Right cardiac atrium (tissue), 5 donors: ENCODE data around the gene CARD9. TPM values are rescaled to one million over a fixed set of nuclear protein-coding genes. Genes with fewer than 3 reads are reported as not detected.
A peak's percentile ranks its signal among the peaks of the same experiment; 100 is the strongest.

Experiments
- ATAC-seq, 2 donors: fragments of 200-7000 bp; cut with Tn5 transposase; one replicate each; pipeline versions ENCODE4 v1.8.0 to v1.9.1; 2020; ENCODE audit warnings: moderate library complexity in 2 of 2, mild to moderate bottlenecking in 1 of 2
- DNase-seq, 3 donors: peaks; one replicate each; pipeline ENCODE4 v3.0.0-alpha.2; 2020
- H3K27ac ChIP-seq: one replicate; pipeline ENCODE4 v1.5.1; 2013; ENCODE audit warnings: mild to moderate bottlenecking, low read length, control low read depth, moderate library complexity
- H3K27me3 ChIP-seq: one replicate; pipeline ENCODE4 v1.6.1; 2013; ENCODE audit not compliant: control insufficient read depth, insufficient read depth
- H3K4me1 ChIP-seq: one replicate; pipeline ENCODE4 v1.6.1; 2013; ENCODE audit warnings: low read length; ENCODE audit not compliant: control insufficient read depth, insufficient read depth
- H3K4me3 ChIP-seq: one replicate; pipeline ENCODE4 v1.5.1; 2013; ENCODE audit warnings: low read length, control low read depth
- H3K9me3 ChIP-seq: one replicate; pipeline ENCODE4 v1.6.1; 2013; ENCODE audit warnings: low read length; ENCODE audit not compliant: control insufficient read depth
- WGBS: extraction: QIAGEN DNeasy Blood & Tissue Kit; methylation state at CpG from one replicate; pipeline ENCODE4 v1.1.7; 2013; 5-methylcytosine and 5-hydroxymethylcytosine counted together
- intact Hi-C, 4 donors: fragments of 100-400 bp; cut with DNase I; formaldehyde crosslinking; loops; one replicate each; pipeline versions ENCODE4 v1.11.0 to v1.14.0; 2022 to 2023
- long read RNA-seq, 4 donors: library from polyadenylated mRNA; unstranded; transcript quantifications; one replicate each; pipeline ENCODE4 v2.0.0, GENCODE V29; 2020 to 2021
- polyA plus RNA-seq: library from polyadenylated mRNA; stranded (reverse); fragments of 200-250 nt; gene quantifications from one replicate; pipeline ENCODE4 v1.2.3, GENCODE V29; 2013
- total RNA-seq, 4 donors: library from RNA; stranded (reverse); fragmentation: NEBNext Ultra II Directional; extraction: Animal tissue kit (Norgen Biotek cat#: 25700); gene quantifications; one replicate each; pipeline ENCODE4 v1.2.1, GENCODE V29; 2021
- donor health status: healthy with polysubstance abuse.
- donor health status: DM: no; HTN: yes; CAD: no.
- donor health status: DM: no; HTN: no; CAD: no.
- donor health status: DM: no; HTN: yes; CAD: no; lungs with severe emphysema.
- donor health status: DM: yes; HTN: yes; CAD: no.

The CARD9 gene
- total RNA-seq (1 to 10 TPM in 2 of 4 donors, under 1 TPM in 2; 0.76 to 2.1 (median 1.0) TPM), polyA plus RNA-seq (0.68 TPM)
- long read RNA-seq, donor 1, partial matches to known transcripts = 0 of 3 reads
- long read RNA-seq, donor 1, other reads (novel, unspliced or antisense) = 1 of 3 reads
- long read RNA-seq, donor 2, partial matches to known transcripts = 1 of 3 reads
- long read RNA-seq, donor 2, other reads (novel, unspliced or antisense) = 1 of 3 reads
- long read RNA-seq, donor 3, partial matches to known transcripts = 0 of 5 reads
- long read RNA-seq, donor 3, other reads (novel, unspliced or antisense) = 1 of 5 reads
- long read RNA-seq, donor 4, partial matches to known transcripts = 0 of 2 reads
- long read RNA-seq, donor 4, other reads (novel, unspliced or antisense) = 0 of 2 reads

GRCh38 chr9:136373300-136374182, at the start of gene CARD9:
TSS of gene CARD9 (minus strand) at chr9:136373669. CDS start at chr9:136372078, 1,591 bp downstream.
- H3K27me3 ChIP-seq = no peaks in the 10 kb centered on the region
- H3K4me3 ChIP-seq = no peak within 1 kb of the TSS
- no peaks in the 10 kb centered on the region for H3K4me1 ChIP-seq
- peak in 2 of 3 donors; percentile 81 to 82 for DNase-seq
- H3K9me3 ChIP-seq = no peaks in the 10 kb centered on the region
- intact Hi-C loops = no loop called here
- peak; percentile 9 to 30 for ATAC-seq
- no peak within 1 kb of the TSS for H3K27ac ChIP-seq
- WGBS = 59% methylated on average over 27 of the region's 27 CpGs

DNA sequence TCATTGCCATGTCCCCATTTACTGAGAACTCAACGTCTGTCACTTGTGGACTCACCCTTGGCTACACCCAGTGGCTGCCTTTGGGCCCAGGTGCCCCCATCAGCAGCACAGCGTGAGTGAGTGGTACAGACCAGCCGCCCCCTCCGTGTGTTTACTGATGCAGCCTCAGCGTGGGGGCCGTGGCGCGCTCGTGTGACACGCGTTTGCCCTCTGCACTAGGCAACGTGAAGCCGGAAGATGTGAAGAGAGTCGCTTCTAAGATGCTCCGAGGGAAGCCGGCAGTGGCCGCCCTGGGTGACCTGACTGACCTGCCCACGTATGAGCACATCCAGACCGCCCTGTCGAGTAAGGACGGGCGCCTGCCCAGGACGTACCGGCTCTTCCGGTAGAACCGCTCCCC, 49.4 kb upstream of the CARD9 start:
- DNase-seq (no peak), ATAC-seq (no peak)
- H3K27me3 ChIP-seq = no peaks in the 10 kb centered on the region
- H3K4me1 ChIP-seq = no peaks in the 10 kb centered on the region
- intact Hi-C loops = no loop called here
- H3K9me3 ChIP-seq = no peaks in the 10 kb centered on the region
- 95% methylated on average over 26 of the region's 26 CpGs for WGBS
- no peak overlapping the region for H3K4me3 ChIP-seq
- no peak overlapping the region for H3K27ac ChIP-seq

GRCh38 chr9:136421791-136422190, 48.3 kb upstream of the CARD9 start:
- intact Hi-C loops = no loop called here
- no peak for DNase-seq
- Histone ChIP-seq H3K4me3 (no peak overlapping the region), H3K9me3 (no peaks in the 10 kb centered on the region), H3K4me1 (no peaks in the 10 kb centered on the region), H3K27me3 (no peaks in the 10 kb centered on the region), H3K27ac (no peak overlapping the region)
- WGBS = 92% methylated on average over 21 of the region's 21 CpGs
- ATAC-seq = peak in 1 of 2 donors; percentile 20

GRCh38 chr9:136419092-136419420, 45.6 kb upstream of the CARD9 start:
- no peaks in the 10 kb centered on the region for H3K9me3 ChIP-seq
- H3K27me3 ChIP-seq = no peaks in the 10 kb centered on the region
- 95% methylated on average over 12 of the region's 12 CpGs for WGBS
- no peak for ATAC-seq
- intact Hi-C loops = no loop called here
- no peak overlapping the region for H3K4me3 ChIP-seq
- no peak overlapping the region for H3K27ac ChIP-seq
- DNase-seq = no peak
- H3K4me1 ChIP-seq = no peaks in the 10 kb centered on the region

GRCh38 chr9:136418182-136419091, 45.0 kb upstream of the CARD9 start:
- no peaks in the 10 kb centered on the region for H3K4me1 ChIP-seq
- H3K27ac ChIP-seq = no peak overlapping the region
- intact Hi-C loops = no loop called here
- ATAC-seq (no peak), DNase-seq (no peak)
- H3K4me3 ChIP-seq = no peak overlapping the region
- H3K27me3 ChIP-seq = no peaks in the 10 kb centered on the region
- H3K9me3 ChIP-seq = no peaks in the 10 kb centered on the region
- 94% methylated on average over 48 of the region's 48 CpGs for WGBS

GRCh38 chr9:136416914-136417313, 43.4 kb upstream of the CARD9 start:
- intact Hi-C loops = no loop called here
- no peak overlapping the region for H3K4me3 ChIP-seq
- no peaks in the 10 kb centered on the region for H3K4me1 ChIP-seq
- H3K9me3 ChIP-seq = no peaks in the 10 kb centered on the region
- DNase-seq (no peak), ATAC-seq (no peak)
- H3K27me3 ChIP-seq = no peaks in the 10 kb centered on the region
- no peak overlapping the region for H3K27ac ChIP-seq
- 92% methylated on average over 19 of the region's 19 CpGs for WGBS

DNA sequence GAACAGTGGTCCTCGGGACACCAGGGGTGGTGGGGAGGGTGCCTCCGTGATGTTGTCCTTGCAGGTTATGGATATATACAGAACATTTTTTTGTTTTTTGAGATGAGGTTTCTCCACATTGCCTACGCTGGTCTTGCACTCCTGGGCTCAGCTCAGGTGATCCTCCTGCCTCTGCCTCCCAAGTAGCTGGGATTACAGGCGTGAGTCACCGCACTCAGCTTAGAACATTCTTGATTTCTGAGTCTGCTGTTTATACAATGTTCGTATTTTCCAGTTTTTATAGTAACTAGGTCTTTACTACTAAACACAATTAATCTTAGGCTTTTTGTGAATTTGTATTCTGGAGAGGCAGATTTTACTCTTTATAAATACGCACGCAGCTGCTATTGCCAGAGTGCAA, 43.0 kb upstream of the CARD9 start:
- H3K4me1 ChIP-seq = no peaks in the 10 kb centered on the region
- DNase-seq (no peak), ATAC-seq (no peak)
- intact Hi-C loops = no loop called here
- no peak overlapping the region for H3K27ac ChIP-seq
- no peaks in the 10 kb centered on the region for H3K27me3 ChIP-seq
- whole genome bisulfite sequencing = 98% methylated on average over 8 of the region's 8 CpGs
- no peaks in the 10 kb centered on the region for H3K9me3 ChIP-seq
- no peak overlapping the region for H3K4me3 ChIP-seq

- ATAC-seq = no peak
- intact Hi-C loops = no loop called here
- no peaks in the 10 kb centered on the region for H3K4me1 ChIP-seq
- no peak overlapping the region for H3K4me3 ChIP-seq
- WGBS = 44% methylated on average over 9 of the region's 9 CpGs
- no peak overlapping the region for H3K27ac ChIP-seq
- no peaks in the 10 kb centered on the region for H3K27me3 ChIP-seq
- DNase-seq = no peak
- no peaks in the 10 kb centered on the region for H3K9me3 ChIP-seq
These were observed 39.5 kb upstream of the CARD9 start for GRCh38 chr9:136412962-136413361.

DNA sequence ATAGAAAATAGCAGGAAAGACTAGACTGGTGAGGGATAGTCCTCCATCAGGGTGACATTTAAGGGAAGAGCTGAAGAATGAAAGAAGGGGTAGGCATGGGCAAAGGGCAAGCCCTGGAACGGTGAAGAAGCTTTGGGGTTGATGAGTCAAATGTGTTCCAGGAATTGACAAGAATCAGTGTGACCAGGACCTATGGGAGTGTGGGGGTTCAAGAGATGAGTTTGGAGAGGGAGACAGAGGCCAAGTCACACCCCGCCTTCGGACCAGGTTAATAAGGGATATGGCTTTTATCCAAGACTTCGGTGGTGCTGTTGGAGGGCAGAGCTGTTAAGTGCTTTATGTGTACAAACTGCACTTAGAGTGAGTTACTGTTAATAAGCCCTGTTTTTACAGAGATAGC, 37.9 kb upstream of the CARD9 start:
- H3K27me3 ChIP-seq = no peaks in the 10 kb centered on the region
- WGBS = 35% methylated on average over 4 of the region's 4 CpGs
- H3K4me3 ChIP-seq = peak overlapping the region; percentile 75
- no peak for ATAC-seq
- H3K4me1 ChIP-seq = no peaks in the 10 kb centered on the region
- DNase-seq = no peak
- intact Hi-C loops = no loop called here
- H3K27ac ChIP-seq = no peak overlapping the region
- H3K9me3 ChIP-seq = no peaks in the 10 kb centered on the region

DNA sequence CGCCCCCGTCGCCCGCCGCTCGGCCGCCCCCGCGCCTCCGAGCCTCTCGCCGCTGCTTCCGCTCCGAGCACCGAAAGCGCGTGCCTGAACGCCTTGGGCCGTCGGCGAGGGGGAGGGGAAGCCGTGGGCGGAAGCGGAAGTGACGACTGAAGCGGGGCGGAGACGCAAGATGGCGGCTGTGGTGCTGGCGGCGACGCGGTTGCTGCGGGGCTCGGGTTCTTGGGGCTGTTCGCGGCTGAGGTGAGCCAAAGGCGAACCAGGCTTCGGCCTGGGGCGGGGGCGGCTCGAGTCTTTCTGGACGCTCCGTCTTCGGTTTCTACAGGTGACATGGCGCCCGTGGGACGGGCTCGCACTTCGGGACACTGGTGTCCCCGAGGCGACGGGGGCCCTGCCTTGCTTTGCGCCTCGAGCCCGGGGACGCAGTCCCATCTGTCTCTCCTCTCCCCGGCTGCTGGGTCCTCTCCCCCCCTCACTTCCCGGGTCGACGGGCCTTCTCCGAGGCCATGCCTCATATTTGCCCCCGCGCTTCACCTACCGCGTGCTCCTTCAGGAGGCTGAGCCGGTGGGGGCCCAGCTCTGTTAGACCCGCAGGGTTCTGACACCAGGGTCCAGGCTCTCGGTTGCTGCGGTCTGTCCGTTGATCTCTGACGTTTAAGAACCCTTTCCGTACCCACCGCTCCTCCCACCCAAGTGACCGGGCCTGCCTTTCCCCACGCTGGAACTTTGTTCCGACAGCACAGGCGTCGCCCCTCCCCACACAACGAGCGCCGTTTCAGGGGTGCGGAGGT, 37.2 kb upstream of the CARD9 start, which contains the start of the genes ENTR1 and PMPCA:
Gene ENTR1 (minus strand): TSS at position 115 of the 788 bp plus-strand sequence. CDS start 217 bp downstream, outside the sequence.
Gene PMPCA (plus strand): TSS at position 159 of the 788 bp plus-strand sequence. CDS start 11 bp downstream, at position 170.
- ATAC-seq = peak; percentile 89 to 91
- H3K27me3 ChIP-seq = no peaks in the 10 kb centered on the region
- peak; percentile 92 to 98 (median 97) for DNase-seq
- intact Hi-C loops = no loop called here
- no peaks in the 10 kb centered on the region for H3K4me1 ChIP-seq
- H3K27ac ChIP-seq = peak within 1 kb of the TSS; percentile 76
- WGBS = under 1% methylated on average over 83 of the region's 83 CpGs
- peak within 1 kb of the TSS; percentile 75 for H3K4me3 ChIP-seq
- H3K9me3 ChIP-seq = no peaks in the 10 kb centered on the region
